ENCODE data around the gene MMAB.

DNA sequence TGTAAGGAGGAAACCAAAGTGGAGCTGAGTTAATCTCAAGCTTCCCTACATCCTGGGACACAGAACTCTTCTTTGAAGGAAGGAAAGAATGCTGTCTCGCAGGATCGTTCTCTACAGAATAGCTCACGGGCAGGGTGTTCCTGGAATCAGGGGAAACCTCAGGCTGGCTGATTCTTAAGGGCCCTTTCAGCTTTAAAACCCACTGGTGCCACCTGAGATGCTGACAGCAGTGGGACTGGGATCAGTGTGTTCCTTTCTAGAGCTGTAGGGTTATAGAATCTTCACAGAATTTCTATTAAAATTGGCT is 48.1 kb downstream of the MMAB start:
- TF ChIP-seq CTCF (IDR thresholded peaks at IDR 0.05) (no peak), POLR2A (IDR thresholded peaks at IDR 0.05) (no peak)
